HCT116 (cell line): ENCODE data around the gene SRP9. TPM values are rescaled to one million over a fixed set of nuclear protein-coding genes. Genes with fewer than 3 reads are reported as not detected.

ENCODE experiments used
- ATAC-seq: fragments of 200-7000 bp; cut with Tn5 transposase; 2 replicates; pipeline ENCODE4 v1.9.1; 2020; ENCODE audit warnings: mild to moderate bottlenecking, moderate library complexity
- BruUV-seq: library from RNA; stranded (reverse); fragments of 400-500 nt; replicated peaks from 2 replicates; lab custom pipeline; 2021; lab: Mats Ljungman, UMichigan
- CTCF ChIA-PET: fragments of 300-600 bp; sonication (Branson Sonifier 250); formaldehyde crosslinking; loops from one replicate; lab custom pipeline; 2021; ENCODE audit warnings: antibody characterized with exemption; lab: Charles Lee
- POLR2A ChIA-PET: fragments of 300-600, 350-600 bp; sonication (Branson Sonifier 250); formaldehyde crosslinking; loops from one replicate; lab custom pipeline; 2021; ENCODE audit warnings: antibody characterized with exemption; lab: Charles Lee
- RAD21 ChIA-PET, 2 experiments: fragments of 300-600 bp; sonication (Branson Sonifier 250); formaldehyde crosslinking; loops; one replicate each; lab custom pipeline; 2023; ENCODE audit warnings: low total read pairs in 2 of 2; ENCODE audit not compliant: uncharacterized antibody in 2 of 2, unreplicated experiment in 2 of 2, low non-redundant PET in 1 of 2; lab: Charles Lee
- DNase-seq: peaks from one replicate; pipeline ENCODE4 v3.0.0-alpha.2; 2010; ENCODE audit warnings: low read depth, low spot score
- H2AFZ ChIP-seq: fragments of 200-600 bp; shearing (Covaris generic), sonication (generic); 2 replicates; pipeline ENCODE4 v1.6.1; 2017; ENCODE audit warnings: low read depth, mixed run types, mixed read lengths, antibody characterized with exemption, low read length; ENCODE audit not compliant: poor library complexity, severe bottlenecking
- H3K27ac ChIP-seq: 2 replicates; pipeline ENCODE4 v1.5.1; 2012; ENCODE audit warnings: low read depth, low read length
- H3K27me3 ChIP-seq: fragments of 200-600 bp; sonication (generic); 2 replicates; pipeline ENCODE4 v1.6.1; 2016; ENCODE audit warnings: mixed run types, low read length, mixed read lengths; ENCODE audit not compliant: insufficient read depth
- H3K36me3 ChIP-seq, 2 experiments: fragments of 200-500 bp in 1 of 2; fragments of 200-600 bp in 1 of 2; sonication (Bioruptor generic) in 1 of 2; sonication (generic) in 1 of 2; 2 replicates each; pipeline versions ENCODE4 v1.5.1 to v1.6.1; 2014 to 2016; ENCODE audit warnings: low read length in 2 of 2, inconsistent platforms in 1 of 2, mixed read lengths in 1 of 2, mixed run types in 1 of 2; ENCODE audit not compliant: insufficient read depth in 2 of 2, control insufficient read depth in 1 of 2
- H3K4me1 ChIP-seq, 2 experiments: fragments of 200-600 bp in 1 of 2; sonication (generic) in 1 of 2; 2 replicates each; pipeline versions ENCODE4 v1.5.1 to v1.6.1; 2012 to 2017; ENCODE audit warnings: low read length in 2 of 2, inconsistent platforms in 1 of 2, mild to moderate bottlenecking in 1 of 2, mixed read lengths in 1 of 2, mixed run types in 1 of 2, moderate library complexity in 1 of 2; ENCODE audit not compliant: insufficient read depth in 2 of 2, control insufficient read depth in 1 of 2
- H3K4me2 ChIP-seq: fragments of 200-600 bp; sonication (generic); 2 replicates; pipeline ENCODE4 v1.6.1; 2017; ENCODE audit warnings: mixed run types, low read length, mixed read lengths
- H3K4me3 ChIP-seq, 2 experiments: fragments of 200-600 bp in 1 of 2; sonication (generic) in 1 of 2; replicated peaks in 1 of 2; 2 replicates each; pipeline ENCODE4 v1.5.1; 2011 to 2016; ENCODE audit warnings: low read length in 2 of 2, control low read depth in 1 of 2, low read depth in 1 of 2, mild to moderate bottlenecking in 1 of 2, mixed read lengths in 1 of 2, mixed run types in 1 of 2
- H3K79me2 ChIP-seq: fragments of 200-600 bp; sonication (generic); 2 replicates; pipeline ENCODE4 v1.6.1; 2017; ENCODE audit warnings: mild to moderate bottlenecking, mixed run types, low read length, moderate library complexity, mixed read lengths; ENCODE audit not compliant: insufficient read depth
- H3K9ac ChIP-seq: fragments of 200-600 bp; sonication (generic); 2 replicates; pipeline ENCODE4 v1.6.1; 2016; ENCODE audit warnings: low read length, mixed read lengths
- H3K9me2 ChIP-seq: fragments of 200-600 bp; sonication (generic), shearing (Covaris generic); 2 replicates; pipeline ENCODE4 v1.6.1; 2017; ENCODE audit warnings: mixed run types, mild to moderate bottlenecking, moderate library complexity; ENCODE audit not compliant: insufficient read depth
- H3K9me3 ChIP-seq, 2 experiments: fragments of 200-500 bp in 1 of 2; fragments of 200-600 bp in 1 of 2; sonication (Bioruptor generic) in 1 of 2; sonication (generic) in 1 of 2; 2 replicates each; pipeline ENCODE4 v1.6.1; 2014 to 2017; ENCODE audit warnings: low read length in 2 of 2, mixed read lengths in 2 of 2, inconsistent platforms in 1 of 2, low read depth in 1 of 2, mild to moderate bottlenecking in 1 of 2, mixed run types in 1 of 2, moderate library complexity in 1 of 2; ENCODE audit not compliant: control insufficient read depth in 1 of 2, insufficient read depth in 1 of 2
- H4K20me1 ChIP-seq: fragments of 200-600 bp; sonication (generic), shearing (Covaris generic); 2 replicates; pipeline ENCODE4 v1.6.1; 2017; ENCODE audit warnings: mixed run types, mild to moderate bottlenecking, moderate library complexity; ENCODE audit not compliant: insufficient read depth
- CEBPB ChIP-seq: IDR thresholded peaks from 2 replicates; pipeline ENCODE4 v1.6.1; 2012; ENCODE audit warnings: low read depth
- ELF1 ChIP-seq: IDR thresholded peaks from 2 replicates; pipeline ENCODE4 v1.6.1; 2012; ENCODE audit warnings: low read depth, borderline replicate concordance
- EZH2 ChIP-seq: fragments of 200-600 bp; sonication (generic); IDR thresholded peaks from 2 replicates; pipeline ENCODE4 v1.6.1; 2017; ENCODE audit warnings: antibody characterized with exemption, mixed run types
- EZH2phosphoT487 ChIP-seq: fragments of 200-600 bp; IDR thresholded peaks from 2 replicates; pipeline ENCODE4 v1.6.1; 2018; ENCODE audit warnings: antibody characterized with exemption, borderline replicate concordance
- FOSL1 ChIP-seq: IDR thresholded peaks from 2 replicates; pipeline ENCODE4 v1.6.1; 2012; ENCODE audit warnings: low read depth
- POLR2A ChIP-seq: IDR thresholded peaks from 2 replicates; pipeline ENCODE4 v1.7.0; 2011; ENCODE audit warnings: borderline replicate concordance; ENCODE audit not compliant: insufficient read depth, insufficient read length; ENCODE audit errors: extremely low read depth
- SIN3A ChIP-seq: IDR thresholded peaks from 2 replicates; pipeline ENCODE4 v1.6.1; 2012; ENCODE audit warnings: low read depth
- SP1 ChIP-seq: IDR thresholded peaks from 2 replicates; pipeline ENCODE4 v1.6.1; 2012; ENCODE audit warnings: low read depth
- TCF7L2 ChIP-seq: IDR thresholded peaks from 2 replicates; pipeline ENCODE4 v1.7.0; 2011; ENCODE audit warnings: borderline replicate concordance, inconsistent platforms; ENCODE audit not compliant: insufficient read depth, insufficient read length; ENCODE audit errors: extremely low read depth
- YY1 ChIP-seq: IDR thresholded peaks from 2 replicates; pipeline ENCODE4 v1.6.1; 2011; ENCODE audit warnings: low read length, low read depth, moderate library complexity, mild to moderate bottlenecking; ENCODE audit not compliant: insufficient replicate concordance; ENCODE audit errors: extremely low read depth
- ZFX ChIP-seq: fragments of 450-650 bp; IDR thresholded peaks from 2 replicates; pipeline ENCODE4 v1.6.1; 2017
- intact Hi-C: fragments of 100-400 bp; cut with micrococcal nuclease; formaldehyde crosslinking; loops from 2 replicates; pipeline ENCODE4 v1.10.0; 2022
- total RNA-seq: library from RNA; stranded (reverse); gene quantifications from one replicate; pipeline ENCODE4 v1.2.1, GENCODE V29; 2021; ENCODE audit not compliant: unreplicated experiment
- TF ChIP-seq, protein P1 (sequence below): IDR thresholded peaks from 2 replicates; pipeline ENCODE4 v1.6.1; 2011; ENCODE audit warnings: mild to moderate bottlenecking, low read length, moderate library complexity; ENCODE audit not compliant: insufficient replicate concordance; ENCODE audit errors: extremely low read depth
- TF ChIP-seq, protein P2 (sequence below), 3 experiments: fragments of 200-600 bp in 1 of 3; sonication (generic) in 1 of 3; IDR thresholded peaks in 2 of 3; conservative IDR thresholded peaks in 1 of 3; 2 replicates each; pipeline ENCODE4 v1.5.1; 2012 to 2017; ENCODE audit warnings: low read depth in 2 of 3, low read length in 2 of 3, antibody characterized with exemption in 1 of 3, borderline replicate concordance in 1 of 3, control low read depth in 1 of 3, mild to moderate bottlenecking in 1 of 3, mixed read lengths in 1 of 3, mixed run types in 1 of 3, moderate library complexity in 1 of 3; ENCODE audit not compliant: insufficient read depth in 1 of 3
- TF ChIP-seq, protein P3 (sequence below): IDR thresholded peaks from 2 replicates; pipeline ENCODE4 v1.6.1; 2012

SRP9 gene
- total RNA-seq, 1 experiment from 2014 or later: 220 TPM

DNA sequence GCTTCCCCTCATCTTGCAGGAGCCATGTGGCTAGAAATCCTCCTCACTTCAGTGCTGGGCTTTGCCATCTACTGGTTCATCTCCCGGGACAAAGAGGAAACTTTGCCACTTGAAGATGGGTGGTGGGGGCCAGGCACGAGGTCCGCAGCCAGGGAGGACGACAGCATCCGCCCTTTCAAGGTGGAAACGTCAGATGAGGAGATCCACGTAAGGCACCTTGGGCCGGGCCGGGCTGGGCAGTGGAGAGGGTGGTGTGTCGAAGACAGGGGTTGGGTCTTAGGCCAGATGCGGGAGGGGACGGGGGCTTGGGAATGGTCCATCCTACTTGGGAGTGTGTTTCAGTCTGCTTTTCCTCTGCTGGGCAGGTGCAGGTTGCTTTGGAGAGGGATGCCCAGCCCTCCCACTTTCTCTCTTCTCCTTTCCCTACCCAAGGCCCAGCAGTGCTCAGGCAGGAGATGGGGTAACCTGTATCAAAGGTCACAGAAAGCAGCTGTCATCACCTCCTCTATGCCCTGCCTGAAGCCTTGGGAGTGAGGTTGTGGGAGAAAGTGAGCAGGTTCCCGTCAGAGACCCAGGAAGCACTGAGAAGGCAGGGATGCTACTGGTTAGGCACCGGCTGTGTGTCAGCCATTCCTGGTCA lies 51.2 kb downstream of the SRP9 start:
- BruUV-seq: no TSS peak
- Histone ChIP-seq H3K27me3 (no peaks in the 10 kb centered on the region), H2AFZ (no peak overlapping the region), H3K4me3 (no peak overlapping the region), H3K4me2 (no peak overlapping the region), H3K9me3 (no peaks in the 10 kb centered on the region), H3K27ac (no peak overlapping the region)
- ChIA-PET CTCF (no interaction called here), POLR2A (no interaction called here)
- intact Hi-C loops: no loop called here
- ATAC-seq: no peak
- DNase-seq: no peak
- TF ChIP-seq SP1 (no peak), TCF7L2 (no peak), FOSL1 (no peak), SIN3A (no peak), EZH2phosphoT487 (no peak), CEBPB (no peak), EZH2 (no peak), ZFX (no peak), ELF1 (no peak), POLR2A (no peak), YY1 (no peak)
- TF ChIP-seq, protein P1, sequence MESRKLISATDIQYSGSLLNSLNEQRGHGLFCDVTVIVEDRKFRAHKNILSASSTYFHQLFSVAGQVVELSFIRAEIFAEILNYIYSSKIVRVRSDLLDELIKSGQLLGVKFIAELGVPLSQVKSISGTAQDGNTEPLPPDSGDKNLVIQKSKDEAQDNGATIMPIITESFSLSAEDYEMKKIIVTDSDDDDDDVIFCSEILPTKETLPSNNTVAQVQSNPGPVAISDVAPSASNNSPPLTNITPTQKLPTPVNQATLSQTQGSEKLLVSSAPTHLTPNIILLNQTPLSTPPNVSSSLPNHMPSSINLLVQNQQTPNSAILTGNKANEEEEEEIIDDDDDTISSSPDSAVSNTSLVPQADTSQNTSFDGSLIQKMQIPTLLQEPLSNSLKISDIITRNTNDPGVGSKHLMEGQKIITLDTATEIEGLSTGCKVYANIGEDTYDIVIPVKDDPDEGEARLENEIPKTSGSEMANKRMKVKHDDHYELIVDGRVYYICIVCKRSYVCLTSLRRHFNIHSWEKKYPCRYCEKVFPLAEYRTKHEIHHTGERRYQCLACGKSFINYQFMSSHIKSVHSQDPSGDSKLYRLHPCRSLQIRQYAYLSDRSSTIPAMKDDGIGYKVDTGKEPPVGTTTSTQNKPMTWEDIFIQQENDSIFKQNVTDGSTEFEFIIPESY: no peak
- TF ChIP-seq, protein P2, sequence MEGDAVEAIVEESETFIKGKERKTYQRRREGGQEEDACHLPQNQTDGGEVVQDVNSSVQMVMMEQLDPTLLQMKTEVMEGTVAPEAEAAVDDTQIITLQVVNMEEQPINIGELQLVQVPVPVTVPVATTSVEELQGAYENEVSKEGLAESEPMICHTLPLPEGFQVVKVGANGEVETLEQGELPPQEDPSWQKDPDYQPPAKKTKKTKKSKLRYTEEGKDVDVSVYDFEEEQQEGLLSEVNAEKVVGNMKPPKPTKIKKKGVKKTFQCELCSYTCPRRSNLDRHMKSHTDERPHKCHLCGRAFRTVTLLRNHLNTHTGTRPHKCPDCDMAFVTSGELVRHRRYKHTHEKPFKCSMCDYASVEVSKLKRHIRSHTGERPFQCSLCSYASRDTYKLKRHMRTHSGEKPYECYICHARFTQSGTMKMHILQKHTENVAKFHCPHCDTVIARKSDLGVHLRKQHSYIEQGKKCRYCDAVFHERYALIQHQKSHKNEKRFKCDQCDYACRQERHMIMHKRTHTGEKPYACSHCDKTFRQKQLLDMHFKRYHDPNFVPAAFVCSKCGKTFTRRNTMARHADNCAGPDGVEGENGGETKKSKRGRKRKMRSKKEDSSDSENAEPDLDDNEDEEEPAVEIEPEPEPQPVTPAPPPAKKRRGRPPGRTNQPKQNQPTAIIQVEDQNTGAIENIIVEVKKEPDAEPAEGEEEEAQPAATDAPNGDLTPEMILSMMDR (IDR thresholded peaks at IDR 0.05 in 2 of 3, conservative IDR thresholded peaks at IDR 0.05 in 1 of 3; ENCODE audit: borderline replicate concordance in 1 of 3, insufficient read depth in 1 of 3, low read depth in 2 of 3, low read length in 2 of 3): no peak
- TF ChIP-seq, protein P3, sequence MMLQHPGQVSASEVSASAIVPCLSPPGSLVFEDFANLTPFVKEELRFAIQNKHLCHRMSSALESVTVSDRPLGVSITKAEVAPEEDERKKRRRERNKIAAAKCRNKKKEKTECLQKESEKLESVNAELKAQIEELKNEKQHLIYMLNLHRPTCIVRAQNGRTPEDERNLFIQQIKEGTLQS: no peak
- TF ChIP-seq, all 23 proteins: peak for 0
- peaks cover 0 to 2% of the 10 kb centered on the region in 2 experiments; a peak in 1 of 4 replicates for H3K36me3 ChIP-seq
- no peaks in the 10 kb centered on the region for H3K9me2 ChIP-seq
- H3K4me1 ChIP-seq: no peaks in the 10 kb centered on the region
- H3K9ac ChIP-seq: no peak overlapping the region
- H4K20me1 ChIP-seq: no peaks in the 10 kb centered on the region
- H3K79me2 ChIP-seq: no peaks in the 10 kb centered on the region
- RAD21 ChIA-PET: no interaction called here
